ENCODE results near the gene ZNRF3. TPM values are rescaled to one million over a fixed set of nuclear protein-coding genes. Genes with fewer than 3 reads are reported as not detected.

Gene ZNRF3
- total RNA-seq, 2 experiments from 2014 or later = 0.58 to 0.72 TPM

DNA sequence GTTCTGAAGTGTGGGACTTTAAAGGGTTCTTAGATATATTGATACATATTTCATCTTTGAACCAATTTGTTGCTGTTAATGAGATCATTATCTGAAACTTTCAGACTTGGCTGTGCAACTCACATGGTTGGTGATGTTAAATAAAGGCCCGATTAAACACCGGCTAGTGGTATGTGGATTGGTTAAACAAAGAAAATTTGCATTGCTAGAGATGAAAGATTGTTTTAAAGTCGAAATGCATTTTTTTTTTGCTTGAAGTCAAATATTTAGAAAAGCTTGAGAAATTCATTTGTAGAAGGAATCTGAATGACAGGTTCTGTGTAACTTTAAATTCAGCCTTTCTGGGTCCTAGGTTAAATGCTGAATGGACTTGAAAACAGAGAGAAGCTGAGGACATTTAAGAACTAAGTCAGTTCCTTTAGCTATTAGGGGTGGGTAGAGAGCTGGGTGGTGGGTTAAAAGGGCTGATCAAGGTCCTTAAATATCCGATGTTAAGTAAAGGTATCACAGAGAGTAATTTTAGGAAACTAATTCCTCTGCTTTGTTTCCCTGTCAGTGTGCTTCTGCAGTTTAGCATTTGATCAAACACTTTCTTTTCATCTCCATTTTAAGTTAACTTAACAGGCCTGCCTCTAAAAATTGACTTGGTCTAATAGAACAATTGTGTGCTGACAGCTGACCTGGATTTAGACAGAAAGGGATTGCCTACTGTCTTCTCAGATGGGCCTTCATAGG lies 4.5 kb downstream of the ZNRF3 start:
- DNase-seq = no peak
- no peak overlapping the region for H3K27ac Mint-ChIP-seq
- H3K4me3 Mint-ChIP-seq = no peak overlapping the region
- H3K4me1 Mint-ChIP-seq = peaks cover 18% of the 10 kb centered on the region
- ChIA-PET POLR2A (no interaction called here), CTCF (no interaction called here)
- H3K9me3 Mint-ChIP-seq = no peaks in the 10 kb centered on the region
- H3K27me3 Mint-ChIP-seq = peaks cover 59% of the 10 kb centered on the region
- no peaks in the 10 kb centered on the region for H3K36me3 Mint-ChIP-seq (ENCODE audit: low read depth)

DNA sequence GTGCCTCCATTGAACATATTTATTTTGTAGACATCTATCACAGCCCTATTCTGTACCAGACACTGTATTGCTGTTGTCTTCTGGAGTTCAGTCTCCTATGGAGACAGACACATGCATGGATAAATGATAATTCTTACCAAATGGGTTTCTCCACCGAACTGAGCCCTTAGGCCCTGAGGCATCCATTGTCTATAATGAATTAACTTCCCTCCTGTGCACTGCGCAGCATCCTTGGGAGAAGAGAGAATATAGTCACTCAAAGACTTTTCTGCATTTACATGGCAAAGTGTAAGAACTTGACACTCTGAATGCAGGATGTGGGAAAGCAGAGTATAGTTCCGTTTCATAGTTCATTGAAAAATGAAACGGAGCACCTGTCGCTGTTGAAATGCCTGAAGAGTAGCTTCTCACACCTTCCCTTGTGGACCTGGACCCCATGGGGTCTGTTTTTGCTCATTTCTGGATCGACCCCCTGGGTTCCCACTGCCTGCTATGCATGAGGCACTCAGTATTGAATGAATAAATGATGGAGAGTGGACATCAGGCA lies 6.2 kb downstream of the ZNRF3 start:
- ChIA-PET POLR2A (no interaction called here), CTCF (interaction anchor here (1.0 kb wide), 1 partner anchor 300 kb away, joined by 3 read pairs; no protein-coding TSS in a partner anchor)
- Mint-ChIP-seq H3K36me3 (ENCODE audit: low read depth) (no peaks in the 10 kb centered on the region), H3K9me3 (no peaks in the 10 kb centered on the region), H3K27ac (no peak overlapping the region), H3K4me1 (peaks cover 11% of the 10 kb centered on the region), H3K4me3 (no peak overlapping the region), H3K27me3 (peaks cover 54% of the 10 kb centered on the region)
- DNase-seq = no peak

DNA sequence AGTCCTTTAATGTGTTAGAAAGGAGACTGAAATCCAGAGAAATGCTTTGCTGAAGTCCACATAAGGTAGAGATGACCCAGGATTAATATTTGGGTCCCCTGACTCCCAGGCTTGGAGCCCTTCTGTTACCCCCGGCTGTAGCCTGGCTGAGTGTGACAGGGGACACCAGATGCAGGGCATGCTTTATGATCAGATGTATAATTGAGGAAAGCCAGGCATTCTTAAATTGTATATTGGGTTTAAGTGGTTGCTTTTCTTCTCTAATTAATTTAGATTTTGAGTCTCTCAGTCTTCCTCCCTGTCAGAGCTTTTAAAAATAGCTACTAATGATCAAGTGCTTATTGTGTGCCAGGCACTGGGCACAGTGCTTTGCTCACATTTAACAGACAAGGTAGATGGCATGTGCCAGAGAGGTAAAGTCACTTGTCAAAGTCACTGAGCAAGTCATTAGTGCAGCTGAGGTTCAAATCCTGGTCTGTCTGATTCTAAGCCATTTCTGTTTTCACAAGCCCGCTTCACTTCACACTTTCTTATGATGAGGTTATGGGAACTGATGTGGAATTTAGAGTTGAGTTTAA lies 7.9 kb downstream of the ZNRF3 start:
- no peak overlapping the region for H3K4me3 Mint-ChIP-seq
- ChIA-PET CTCF (no interaction called here), POLR2A (no interaction called here)

DNA sequence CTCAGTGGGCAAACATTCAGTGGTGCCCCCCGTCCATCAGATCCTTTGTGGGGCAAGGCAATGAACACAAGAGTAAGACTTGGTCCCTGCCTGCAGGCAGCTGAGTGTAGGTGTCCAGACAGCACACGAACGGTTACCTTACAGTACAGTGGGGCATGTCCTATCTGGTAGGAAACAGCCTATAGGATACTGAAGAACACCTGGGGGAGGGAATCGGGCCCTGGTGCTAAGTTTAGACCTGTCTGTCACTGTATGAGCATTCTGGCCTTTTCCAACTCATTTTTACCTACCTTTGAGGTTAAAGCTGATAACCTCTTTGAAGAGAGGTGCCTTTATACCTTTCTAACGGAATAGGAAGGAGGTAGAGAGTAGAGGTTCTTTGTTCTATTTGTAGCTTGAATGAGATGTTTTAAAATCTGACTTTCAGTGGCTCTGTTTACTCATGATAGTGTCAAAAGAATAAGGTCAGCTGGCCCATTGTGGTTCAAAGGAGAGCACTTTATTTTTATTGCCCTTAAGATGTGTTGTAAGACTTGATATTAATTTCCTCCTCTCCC lies 8.9 kb downstream of the ZNRF3 start:
- peaks cover 35% of the 10 kb centered on the region for H3K27me3 Mint-ChIP-seq
- ChIA-PET CTCF (no interaction called here), POLR2A (no interaction called here)
- H3K4me1 Mint-ChIP-seq = peaks cover 8% of the 10 kb centered on the region
- H3K9me3 Mint-ChIP-seq = no peaks in the 10 kb centered on the region
- no peaks in the 10 kb centered on the region for H3K36me3 Mint-ChIP-seq (ENCODE audit: low read depth)
- no peak for DNase-seq
- no peak overlapping the region for H3K4me3 Mint-ChIP-seq
- no peak overlapping the region for H3K27ac Mint-ChIP-seq

More for the DNA sequence above, 7.9 kb downstream of the ZNRF3 start:
- no peak overlapping the region for H3K27ac Mint-ChIP-seq
- no peaks in the 10 kb centered on the region for H3K36me3 Mint-ChIP-seq (ENCODE audit: low read depth)
- peaks cover 8% of the 10 kb centered on the region for H3K4me1 Mint-ChIP-seq
- DNase-seq = no peak
- H3K9me3 Mint-ChIP-seq = no peaks in the 10 kb centered on the region
- H3K27me3 Mint-ChIP-seq = peaks cover 40% of the 10 kb centered on the region

DNA sequence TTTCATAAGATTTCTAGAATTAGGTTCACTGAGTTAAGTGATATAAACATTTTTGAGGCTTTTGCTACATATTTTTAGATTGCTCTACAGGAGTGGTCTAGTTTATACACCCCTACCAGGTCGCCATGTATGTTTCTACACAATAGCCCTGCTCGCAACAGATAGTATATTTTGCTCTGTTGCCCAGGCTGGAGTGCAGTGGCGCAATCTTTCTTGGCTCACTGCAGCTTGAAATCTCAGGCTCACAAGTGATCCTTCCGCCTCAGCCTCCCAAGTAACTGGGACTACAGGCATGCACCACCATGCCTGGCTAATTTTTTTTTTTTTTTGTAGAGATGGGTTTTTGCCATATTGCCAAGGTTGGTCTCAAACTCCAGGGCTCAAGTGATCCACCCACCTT lies 10.4 kb downstream of the ZNRF3 start:
- Mint-ChIP-seq H3K36me3 (ENCODE audit: low read depth) (no peaks in the 10 kb centered on the region), H3K4me1 (peaks cover 11% of the 10 kb centered on the region), H3K9me3 (no peaks in the 10 kb centered on the region), H3K4me3 (no peak overlapping the region), H3K27me3 (peaks cover 24% of the 10 kb centered on the region), H3K27ac (no peak overlapping the region)
- ChIA-PET CTCF (no interaction called here), POLR2A (no interaction called here)
- DNase-seq = no peak

DNA sequence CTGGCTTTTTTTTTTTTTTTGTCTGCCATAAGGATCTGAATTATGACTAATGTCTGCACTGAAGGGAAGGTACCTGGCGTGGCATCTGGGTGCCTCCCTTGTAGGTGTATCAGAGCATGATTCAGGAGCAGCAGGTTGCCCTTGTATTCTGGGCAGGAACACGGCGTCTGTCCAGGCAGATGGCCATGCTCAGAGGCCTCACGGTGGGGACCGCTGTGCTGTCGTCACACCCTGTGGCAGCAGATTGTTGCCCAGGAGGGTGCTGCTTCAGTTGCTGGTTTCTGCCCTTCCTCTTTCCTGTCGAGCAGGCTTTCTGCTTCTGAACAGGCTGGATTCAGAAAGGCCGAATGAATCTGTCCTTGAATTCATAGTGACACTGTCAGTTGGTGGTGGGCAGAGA lies 11.0 kb downstream of the ZNRF3 start:
- ChIA-PET POLR2A (no interaction called here), CTCF (interaction anchor here (0.6 kb wide), 1 partner anchor 117 kb away, joined by 3 read pairs; no protein-coding TSS in a partner anchor)
- Mint-ChIP-seq H3K9me3 (no peaks in the 10 kb centered on the region), H3K4me3 (no peak overlapping the region), H3K27ac (no peak overlapping the region), H3K27me3 (peaks cover 22% of the 10 kb centered on the region), H3K36me3 (ENCODE audit: low read depth) (no peaks in the 10 kb centered on the region), H3K4me1 (peaks cover 15% of the 10 kb centered on the region)
- no peak for DNase-seq

DNA sequence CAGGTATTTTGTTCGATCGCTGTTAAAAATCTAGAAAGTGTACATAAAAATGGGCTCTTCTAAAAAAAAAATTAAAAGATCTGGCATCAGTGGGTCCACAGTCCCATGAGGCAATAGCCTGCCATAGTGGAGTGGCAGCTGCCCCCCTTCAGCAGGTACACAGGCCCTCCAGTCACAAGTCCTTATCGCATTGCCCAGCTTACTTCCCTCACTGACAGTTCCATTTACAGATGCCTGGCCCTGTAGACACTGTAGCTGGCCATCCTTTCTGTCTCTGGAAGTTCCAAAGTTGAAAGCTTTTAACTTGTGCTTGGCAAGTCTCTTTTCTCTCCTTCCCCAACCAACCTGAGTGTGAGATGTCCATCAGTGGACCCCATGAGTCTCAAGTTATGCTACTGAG lies 11.4 kb downstream of the ZNRF3 start:
- Mint-ChIP-seq H3K27ac (no peak overlapping the region), H3K36me3 (ENCODE audit: low read depth) (no peaks in the 10 kb centered on the region), H3K27me3 (peaks cover 20% of the 10 kb centered on the region), H3K9me3 (no peaks in the 10 kb centered on the region), H3K4me3 (no peak overlapping the region), H3K4me1 (peaks cover 14% of the 10 kb centered on the region)
- DNase-seq = no peak
- ChIA-PET POLR2A (no interaction called here), CTCF (interaction anchor here (0.6 to 1.4 kb wide), 2 partner anchors 12 to 117 kb away, joined by 3 read pairs; no protein-coding TSS in a partner anchor)

DNA sequence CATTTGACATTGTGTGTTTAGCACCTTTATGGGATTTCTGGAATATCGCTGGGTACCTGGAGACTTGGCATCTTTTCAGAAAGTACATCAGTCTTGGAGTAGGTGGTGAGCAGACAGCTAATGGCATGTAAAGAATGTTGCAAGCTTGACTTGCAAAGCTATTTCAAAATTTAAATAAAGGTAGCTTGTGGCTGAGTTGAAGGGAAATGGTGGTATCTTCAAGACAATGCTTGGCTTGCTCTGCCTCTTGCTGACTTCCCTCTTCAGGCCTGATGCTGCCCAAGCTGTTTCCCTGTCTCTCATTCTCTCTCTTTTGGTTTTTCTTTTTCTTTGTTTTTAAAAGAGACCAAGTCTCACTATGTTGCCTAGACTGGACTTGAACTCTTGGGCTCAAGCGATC lies 13.2 kb downstream of the ZNRF3 start:
- POLR2A ChIA-PET = no interaction called here
- Mint-ChIP-seq H3K27me3 (peaks cover 25% of the 10 kb centered on the region), H3K27ac (no peak overlapping the region), H3K4me1 (peaks cover 16% of the 10 kb centered on the region), H3K4me3 (no peak overlapping the region), H3K36me3 (ENCODE audit: low read depth) (no peaks in the 10 kb centered on the region), H3K9me3 (no peaks in the 10 kb centered on the region)
- DNase-seq = no peak
- CTCF ChIA-PET = no interaction called here

DNA sequence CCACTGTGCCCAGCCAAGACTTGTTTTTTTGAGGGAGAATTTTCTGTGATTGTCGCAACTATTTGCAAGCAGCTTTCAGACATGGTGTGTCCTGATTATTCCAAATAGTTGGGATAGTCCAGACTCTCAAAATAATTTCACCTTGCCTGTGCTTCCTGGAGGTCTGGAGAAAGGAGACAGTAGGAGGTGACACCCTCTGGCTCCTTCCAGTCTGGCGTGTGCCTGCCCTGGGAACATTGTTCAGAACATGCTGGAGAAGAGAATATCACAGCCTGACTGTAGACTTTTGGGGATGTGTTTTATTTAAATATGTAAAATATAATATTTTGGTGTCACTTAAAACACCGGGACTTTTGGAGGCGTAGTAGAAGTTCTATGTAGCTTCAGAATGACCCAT lies 14.9 kb downstream of the ZNRF3 start:
- CTCF ChIA-PET = interaction anchor here (1.7 kb wide), 1 partner anchor 26 kb away, joined by 3 read pairs; no protein-coding TSS in a partner anchor
- Mint-ChIP-seq H3K27me3 (peaks cover 27% of the 10 kb centered on the region), H3K9me3 (no peaks in the 10 kb centered on the region), H3K4me3 (no peak overlapping the region), H3K4me1 (peaks cover 16% of the 10 kb centered on the region), H3K36me3 (ENCODE audit: low read depth) (no peaks in the 10 kb centered on the region), H3K27ac (no peak overlapping the region)
- POLR2A ChIA-PET = no interaction called here
- no peak for DNase-seq

DNA sequence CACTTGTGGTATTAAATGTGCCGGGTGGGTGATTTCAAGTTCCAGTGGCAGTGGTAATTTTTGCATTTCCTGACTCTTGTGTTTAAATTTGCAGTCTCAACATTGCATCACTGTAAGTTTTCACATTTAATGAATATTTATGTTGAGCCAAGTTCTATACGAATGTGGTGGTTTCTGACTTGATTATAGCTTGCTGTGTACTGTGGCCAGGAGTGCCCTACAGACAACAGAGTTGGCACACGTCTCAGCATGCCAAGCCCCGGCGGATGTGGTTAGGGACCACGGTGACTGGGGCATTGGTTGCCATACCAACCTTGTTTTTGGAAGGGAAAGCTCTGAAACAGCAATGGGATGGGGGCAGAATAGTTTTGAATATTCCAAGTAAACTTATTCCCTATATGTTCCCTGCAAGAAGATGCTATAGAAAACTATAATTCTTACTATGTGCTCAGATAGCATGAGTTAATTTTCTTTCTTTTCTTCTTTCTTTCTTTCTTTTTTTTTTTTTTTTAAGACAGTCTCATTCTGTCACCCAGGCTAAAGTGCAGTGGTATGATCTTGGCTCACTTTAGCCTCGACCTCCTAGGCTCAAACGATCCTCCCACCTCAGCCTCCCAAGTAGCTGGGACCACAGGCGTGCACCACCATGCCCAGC lies 16.0 kb downstream of the ZNRF3 start:
- Mint-ChIP-seq H3K36me3 (ENCODE audit: low read depth) (no peaks in the 10 kb centered on the region), H3K27me3 (peaks cover 33% of the 10 kb centered on the region), H3K9me3 (no peaks in the 10 kb centered on the region), H3K27ac (no peak overlapping the region), H3K4me1 (peaks cover 16% of the 10 kb centered on the region), H3K4me3 (no peak overlapping the region)
- ChIA-PET CTCF (interaction anchor here (1.7 kb wide), 1 partner anchor 25 kb away, joined by 3 read pairs; no protein-coding TSS in a partner anchor), POLR2A (no interaction called here)
- DNase-seq = peak; percentile 57

DNA sequence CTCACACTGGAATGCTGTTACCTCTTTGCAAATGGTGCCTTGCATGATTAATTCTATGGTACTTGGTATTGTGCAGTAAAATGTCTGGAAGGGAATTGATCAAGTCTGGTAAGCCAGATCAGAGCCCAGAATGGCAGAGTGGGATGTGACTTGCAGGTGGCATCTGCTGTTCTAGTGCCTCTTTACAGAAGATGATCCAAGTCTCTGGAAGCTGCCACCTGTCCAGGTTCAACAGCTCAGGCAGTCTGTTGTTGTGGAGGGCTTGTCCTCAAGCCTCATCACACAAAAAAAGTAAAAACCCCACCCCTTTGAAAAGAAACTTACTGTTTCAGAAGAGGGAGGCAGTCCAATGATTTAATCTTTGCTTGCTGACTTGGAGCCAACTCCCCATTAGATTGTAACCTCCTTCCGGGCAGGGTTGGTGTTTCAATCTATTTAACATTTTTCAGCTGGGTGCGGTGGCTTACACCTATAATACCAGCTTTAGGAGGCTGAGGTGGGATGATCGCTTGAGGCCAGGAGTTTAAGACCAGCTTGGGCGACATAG lies 17.1 kb downstream of the ZNRF3 start:
- H3K4me3 Mint-ChIP-seq = no peak overlapping the region
- no peak for DNase-seq
- POLR2A ChIA-PET = no interaction called here
- peaks cover 41% of the 10 kb centered on the region for H3K27me3 Mint-ChIP-seq
- CTCF ChIA-PET = no interaction called here
- no peaks in the 10 kb centered on the region for H3K9me3 Mint-ChIP-seq
- H3K36me3 Mint-ChIP-seq (ENCODE audit: low read depth) = no peaks in the 10 kb centered on the region
- peaks cover 16% of the 10 kb centered on the region for H3K4me1 Mint-ChIP-seq
- no peak overlapping the region for H3K27ac Mint-ChIP-seq

DNA sequence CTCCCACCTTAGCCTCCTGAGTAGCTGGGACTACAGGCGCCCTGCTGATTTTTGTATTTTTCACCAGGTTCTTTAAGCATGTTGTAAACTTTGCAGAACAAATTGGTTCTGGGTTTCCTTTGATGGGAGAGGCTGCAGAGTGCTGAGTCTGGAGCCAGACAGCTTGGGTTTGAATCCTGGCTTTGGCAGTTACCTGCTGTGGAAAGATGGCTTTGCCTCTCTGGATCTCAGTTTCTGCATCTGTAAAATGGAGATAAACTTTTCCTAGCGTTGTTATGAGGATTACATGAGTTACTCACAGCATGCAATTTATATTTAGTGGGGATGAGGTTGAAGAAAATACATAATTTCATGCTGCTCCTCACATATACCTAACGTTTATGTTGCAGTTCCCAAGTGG lies 19.1 kb downstream of the ZNRF3 start:
- no peaks in the 10 kb centered on the region for H3K9me3 Mint-ChIP-seq
- peaks cover 48% of the 10 kb centered on the region for H3K27me3 Mint-ChIP-seq
- no peaks in the 10 kb centered on the region for H3K36me3 Mint-ChIP-seq (ENCODE audit: low read depth)
- peaks cover 21% of the 10 kb centered on the region for H3K4me1 Mint-ChIP-seq
- ChIA-PET CTCF (interaction anchor here (1.1 kb wide), 1 partner anchor 10 kb away, joined by 6 read pairs; no protein-coding TSS in a partner anchor), POLR2A (no interaction called here)
- H3K4me3 Mint-ChIP-seq = no peak overlapping the region
- no peak overlapping the region for H3K27ac Mint-ChIP-seq
- no peak for DNase-seq

DNA sequence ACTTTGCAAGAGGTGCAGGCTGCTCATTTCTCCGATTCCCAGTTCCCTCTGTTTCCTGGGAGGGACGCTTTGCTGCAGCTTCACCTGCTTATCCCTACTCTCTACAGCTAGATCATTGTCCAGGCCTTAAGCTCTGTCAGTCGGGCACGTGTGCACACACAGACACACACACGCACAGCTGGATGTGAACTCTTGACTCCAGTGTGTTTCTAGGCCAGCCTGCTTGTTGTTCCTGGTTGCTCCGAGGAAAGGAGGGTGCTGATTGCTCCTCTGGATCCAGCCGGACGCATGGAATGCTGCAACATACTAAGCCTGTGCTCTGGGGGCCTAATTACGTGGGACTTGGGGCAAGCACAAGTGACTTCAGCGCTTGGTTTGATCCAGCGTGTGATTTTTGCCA lies 19.7 kb downstream of the ZNRF3 start:
- peaks cover 47% of the 10 kb centered on the region for H3K27me3 Mint-ChIP-seq
- CTCF ChIA-PET = no interaction called here
- H3K4me3 Mint-ChIP-seq = no peak overlapping the region
- H3K9me3 Mint-ChIP-seq = no peaks in the 10 kb centered on the region
- POLR2A ChIA-PET = no interaction called here
- H3K36me3 Mint-ChIP-seq (ENCODE audit: low read depth) = no peaks in the 10 kb centered on the region
- no peak for DNase-seq
- H3K4me1 Mint-ChIP-seq = peaks cover 27% of the 10 kb centered on the region
- H3K27ac Mint-ChIP-seq = no peak overlapping the region

Data from activated CD4-positive, alpha-beta T cell treated with anti-CD3 and anti-CD28 coated beads, Interleukin-2, amount 10 ng/mL, durations not matched to agents 7 days and 5 days (primary cell).